ENCODE measurements around the gene SRP68. TPM values are rescaled to one million over a fixed set of nuclear protein-coding genes. Genes with fewer than 3 reads are reported as not detected.
A peak's percentile ranks its signal among the peaks of the same experiment; 100 is the strongest.
"Not testable (repeated sequence)": the region's sequence is repeated elsewhere in the genome, so short reads cannot be mapped to it uniquely, and the experiment has no call there.

Gene SRP68
- total and polyA plus RNA-seq, 9 of the 15 experiments (the other 6 are each of a cell fraction or from before 2014, with no cell fraction given): 29.4 to 92.6 (median 36.2) TPM

DNA sequence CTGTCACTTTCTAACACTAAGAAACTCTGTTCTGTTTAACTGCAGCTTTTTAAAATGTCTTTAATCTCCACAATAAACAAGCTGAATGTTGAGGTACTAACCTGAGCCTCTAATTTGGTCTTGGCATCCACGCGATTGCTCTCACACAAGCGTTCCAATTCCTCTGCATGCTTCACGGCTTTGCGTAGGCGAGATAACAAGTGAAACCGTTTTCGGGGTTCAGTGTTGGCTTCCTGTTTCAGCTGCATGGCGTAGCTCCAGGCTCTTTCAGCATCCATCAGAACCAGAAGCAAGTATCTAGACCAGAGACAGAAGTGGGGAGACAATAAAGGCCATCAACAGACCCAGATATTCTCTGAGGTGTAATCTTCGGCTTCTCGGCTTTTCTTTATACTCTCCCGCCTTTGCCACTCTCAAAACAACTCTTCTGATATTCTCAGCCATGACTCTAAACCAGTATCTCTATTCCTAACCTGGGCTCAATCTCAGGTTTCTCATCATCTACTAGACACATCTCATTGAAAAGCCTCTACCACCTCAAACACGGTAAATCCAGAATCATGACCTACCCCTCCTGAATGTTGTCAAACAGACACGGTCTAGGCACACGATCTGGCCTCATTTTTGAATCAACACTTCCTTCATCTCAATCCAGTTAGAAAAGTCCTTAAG lies 8.3 kb downstream of the SRP68 start (continued):
- TF ChIP-seq, protein P1, sequence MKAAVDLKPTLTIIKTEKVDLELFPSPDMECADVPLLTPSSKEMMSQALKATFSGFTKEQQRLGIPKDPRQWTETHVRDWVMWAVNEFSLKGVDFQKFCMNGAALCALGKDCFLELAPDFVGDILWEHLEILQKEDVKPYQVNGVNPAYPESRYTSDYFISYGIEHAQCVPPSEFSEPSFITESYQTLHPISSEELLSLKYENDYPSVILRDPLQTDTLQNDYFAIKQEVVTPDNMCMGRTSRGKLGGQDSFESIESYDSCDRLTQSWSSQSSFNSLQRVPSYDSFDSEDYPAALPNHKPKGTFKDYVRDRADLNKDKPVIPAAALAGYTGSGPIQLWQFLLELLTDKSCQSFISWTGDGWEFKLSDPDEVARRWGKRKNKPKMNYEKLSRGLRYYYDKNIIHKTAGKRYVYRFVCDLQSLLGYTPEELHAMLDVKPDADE (conservative IDR thresholded peaks at IDR 0.05; ENCODE audit: control insufficient read depth, low read depth, low read length): no peak
- TF ChIP-seq, protein P2, sequence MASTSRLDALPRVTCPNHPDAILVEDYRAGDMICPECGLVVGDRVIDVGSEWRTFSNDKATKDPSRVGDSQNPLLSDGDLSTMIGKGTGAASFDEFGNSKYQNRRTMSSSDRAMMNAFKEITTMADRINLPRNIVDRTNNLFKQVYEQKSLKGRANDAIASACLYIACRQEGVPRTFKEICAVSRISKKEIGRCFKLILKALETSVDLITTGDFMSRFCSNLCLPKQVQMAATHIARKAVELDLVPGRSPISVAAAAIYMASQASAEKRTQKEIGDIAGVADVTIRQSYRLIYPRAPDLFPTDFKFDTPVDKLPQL (IDR thresholded peaks at IDR 0.05; ENCODE audit: extremely low read depth, insufficient read length): no peak
- no peak for TF ChIP-seq POLR2AphosphoS2 (IDR thresholded peaks at IDR 0.05; ENCODE audit: low read length)

DNA sequence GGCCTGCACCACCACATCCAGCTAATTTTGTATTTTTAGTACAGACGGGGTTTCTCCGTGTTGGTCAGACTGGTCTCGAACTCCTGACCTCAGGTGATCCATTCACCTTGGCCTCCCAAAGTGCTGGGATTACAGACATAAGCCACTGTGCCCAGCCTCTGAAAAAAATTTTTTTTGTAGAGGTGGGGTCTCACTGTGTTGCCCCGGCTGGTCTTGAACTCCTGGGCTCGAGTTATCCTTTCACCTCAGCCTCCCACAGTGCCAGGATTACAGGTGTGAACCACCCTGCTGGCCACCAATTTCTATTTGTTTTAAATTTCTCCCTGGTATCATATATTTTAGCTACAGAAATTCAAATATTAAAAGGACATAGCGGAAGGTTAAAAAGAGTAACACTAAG lies 14.1 kb downstream of the SRP68 start:
- H3K4me2 ChIP-seq (ENCODE audit: insufficient read depth, low read length); H3K9me1 ChIP-seq (ENCODE audit: control insufficient read depth, insufficient read depth, low read length); in situ Hi-C loops (cut with MboI); H3K4me3 ChIP-seq; BruUV-seq (replicated peaks); H3K4me1 ChIP-seq (replicated peaks in 1 of 2; ENCODE audit: control insufficient read depth in 2 of 2, insufficient read depth in 2 of 2, low read length in 2 of 2); H3K9me3 ChIP-seq (replicated peaks; ENCODE audit: control insufficient read depth, insufficient read depth, low read depth, low read length); H3K27me3 ChIP-seq (ENCODE audit: control insufficient read depth in 2 of 2, insufficient read depth in 2 of 2, low read length in 2 of 2); H2AFZ ChIP-seq (ENCODE audit: low read depth, low read length); intact Hi-C loops (cut with micrococcal nuclease); H4K20me1 ChIP-seq (replicated peaks; ENCODE audit: control insufficient read depth, insufficient read depth, low read length); H3K27ac ChIP-seq (ENCODE audit: extremely low read depth, low read depth, low read length); H3K79me2 ChIP-seq (ENCODE audit: control insufficient read depth, insufficient read depth, low read length); ATAC-seq; H3K9ac ChIP-seq (ENCODE audit: insufficient read depth in 1 of 2, low read depth in 2 of 2, low read length in 2 of 2); FAIRE-seq; DNase-seq (ENCODE audit: extremely low read depth in 1 of 4, low spot score in 3 of 4); CTCF ChIA-PET (ENCODE audit: low intra/inter-chr PET ratio): not testable (repeated sequence)
- peaks cover 82% of the 10 kb centered on the region for H3K36me3 ChIP-seq (ENCODE audit: control insufficient read depth, insufficient read depth, low read length)
- peak; percentile 70 for TF ChIP-seq ZNF121 (CRISPR knock-in tag; conservative IDR thresholded peaks at IDR 0.05)
- WGBS (ENCODE audit: insufficient coverage, low coverage, missing lambda C conversion rate): 94% methylated on average over 6 of the region's 6 CpGs
- POLR2A ChIA-PET: interaction anchor here (0.6 to 5.0 kb wide), 4 partner anchors 11 to 202 kb away, joined by 3 to 33 read pairs (median 8); partner anchors contain the start of gene SRP68
